ENCODE data around the gene AKT1.

DNA sequence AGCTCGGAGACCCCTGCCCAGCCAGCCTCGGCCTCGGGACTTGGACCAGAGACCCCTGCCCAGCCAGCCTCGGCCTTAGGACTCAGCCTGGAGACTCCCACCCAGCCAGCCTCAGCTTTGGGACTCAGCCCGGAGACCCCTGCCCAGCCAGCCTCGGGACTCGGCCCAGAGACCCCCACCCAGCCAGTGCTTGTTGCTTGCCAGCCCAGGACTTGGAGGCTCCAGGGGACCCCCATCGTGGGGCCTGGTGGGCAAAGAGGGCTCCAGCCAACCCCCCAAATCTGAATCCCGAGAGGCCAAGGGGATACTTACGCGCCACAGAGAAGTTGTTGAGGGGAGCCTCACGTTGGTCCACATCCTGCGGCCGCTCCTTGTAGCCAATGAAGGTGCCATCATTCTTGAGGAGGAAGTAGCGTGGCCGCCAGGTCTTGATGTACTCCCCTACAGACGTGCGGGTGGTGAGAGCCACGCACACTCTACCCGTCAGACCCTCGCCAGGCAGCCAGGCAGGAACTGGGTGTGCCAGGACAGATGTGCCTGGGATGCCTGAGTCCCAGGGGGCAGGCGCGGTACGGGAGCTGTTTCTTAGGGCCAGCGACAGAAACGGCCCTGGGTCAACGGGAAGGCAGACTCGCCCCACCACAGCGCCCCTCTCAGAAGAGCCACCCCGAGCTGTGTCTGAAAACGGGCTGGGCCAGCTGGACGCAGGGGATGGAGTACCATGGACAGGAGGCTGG, 15.6 kb downstream of the AKT1 start:
- TF ChIP-seq POLR2A (IDR thresholded peaks at IDR 0.05; ENCODE audit: low read length) (no peak), GATA1 (IDR thresholded peaks at IDR 0.05; ENCODE audit: low read depth, low read length) (no peak)
